CD4-positive, alpha-beta T cell treated with Interleukin-1 beta for 1 hour (primary cell): ENCODE measurements around the gene PRMT7.
A peak's percentile ranks its signal among the peaks of the same experiment; 100 is the strongest.

Experiments used
- DNase-seq, 2 donors: peaks; one replicate each; pipeline ENCODE4 v3.0.0-alpha.2; 2020 to 2022

PRMT7 gene

DNA sequence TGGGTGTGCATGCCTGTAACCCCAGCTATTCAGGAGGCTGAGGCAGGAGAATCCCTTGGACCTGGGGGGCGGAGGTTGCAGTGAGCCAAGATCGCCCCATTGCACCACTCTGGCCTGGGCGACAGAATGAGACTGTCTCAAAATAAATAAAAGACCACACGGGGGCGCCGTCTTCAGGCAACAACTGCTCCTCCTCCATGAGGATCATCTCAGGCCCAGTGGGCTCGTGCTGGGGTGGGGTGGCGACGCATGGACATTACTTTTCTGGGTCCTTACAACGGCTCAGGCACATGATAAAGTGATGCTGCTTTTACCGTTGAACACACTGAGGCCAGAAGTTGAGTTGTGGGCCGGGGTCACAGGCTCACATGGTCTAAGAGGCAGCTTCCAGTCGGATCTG is 56.2 kb downstream of the PRMT7 start:
- DNase-seq = peak; percentile 29 to 40

DNA sequence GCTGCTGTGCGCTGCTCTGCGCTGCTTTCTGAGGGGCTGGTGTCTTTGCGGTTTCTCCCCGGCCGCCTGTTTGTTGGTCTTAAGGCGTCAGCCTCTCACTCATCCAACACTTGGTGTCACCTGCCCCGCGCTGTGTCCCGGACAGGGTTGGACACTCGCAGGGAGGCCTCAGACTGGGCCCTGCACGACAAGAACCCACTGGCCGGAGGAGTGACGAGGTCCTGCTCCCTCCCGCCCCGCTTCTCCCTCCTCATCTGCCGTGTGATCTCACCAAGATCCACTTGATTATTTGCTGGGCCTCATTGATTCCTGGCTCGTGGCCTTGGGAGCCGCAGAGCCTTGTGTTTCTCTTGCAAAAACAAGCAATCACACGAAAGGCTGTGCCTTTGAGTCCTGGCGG is 56.6 kb downstream of the PRMT7 start:
- no peak for DNase-seq

DNA sequence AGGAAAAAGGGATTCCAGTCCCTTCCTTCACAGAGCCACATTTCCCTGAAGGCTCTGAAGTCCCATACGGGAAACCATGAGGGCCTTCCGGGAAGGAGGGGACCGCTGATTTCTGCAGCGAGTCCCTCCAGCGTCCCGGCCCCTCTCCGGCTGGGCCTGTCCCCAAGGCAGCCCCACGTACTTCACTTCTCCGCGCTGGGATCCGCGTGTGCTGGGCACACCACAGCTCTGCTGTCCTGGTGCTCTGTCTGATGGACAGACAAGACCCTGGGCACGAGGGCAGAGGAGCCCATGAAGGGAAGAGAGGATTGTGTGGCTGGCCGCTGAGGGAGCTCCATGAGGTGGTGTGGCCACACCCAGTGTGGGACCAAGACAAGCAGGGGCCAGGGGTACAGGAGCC is 57.1 kb downstream of the PRMT7 start:
- DNase-seq = no peak

DNA sequence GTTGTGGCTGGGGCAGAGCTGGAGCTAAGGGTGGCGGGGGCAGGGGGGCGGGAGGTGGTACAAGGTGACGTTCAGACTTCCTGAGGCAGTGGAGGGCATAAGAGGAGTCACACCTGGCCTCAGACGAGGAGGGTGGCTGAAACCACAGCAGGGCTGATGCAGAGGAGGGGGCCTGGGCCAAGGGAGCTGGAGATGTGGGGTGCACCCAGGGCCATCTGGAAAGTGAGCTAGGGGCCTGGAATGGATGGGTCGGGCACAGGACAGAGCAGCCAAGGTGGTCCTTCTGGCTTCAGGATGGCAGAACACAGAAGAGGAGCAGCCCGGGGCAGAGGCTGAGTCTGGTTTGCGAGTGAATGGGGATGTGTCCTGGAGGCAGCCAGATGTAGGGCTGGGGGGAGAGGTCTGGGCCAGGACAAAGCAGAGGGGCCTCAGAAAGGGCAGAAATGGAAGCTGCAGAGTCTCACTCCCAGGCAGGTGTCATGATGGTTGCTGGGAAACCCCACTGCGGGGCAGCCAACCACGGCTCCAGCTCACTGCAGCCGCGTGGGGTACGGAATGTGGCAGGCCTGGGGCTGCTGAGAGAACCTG is 57.6 kb downstream of the PRMT7 start:
- peak in 1 of 2 donors; percentile 8 for DNase-seq

DNA sequence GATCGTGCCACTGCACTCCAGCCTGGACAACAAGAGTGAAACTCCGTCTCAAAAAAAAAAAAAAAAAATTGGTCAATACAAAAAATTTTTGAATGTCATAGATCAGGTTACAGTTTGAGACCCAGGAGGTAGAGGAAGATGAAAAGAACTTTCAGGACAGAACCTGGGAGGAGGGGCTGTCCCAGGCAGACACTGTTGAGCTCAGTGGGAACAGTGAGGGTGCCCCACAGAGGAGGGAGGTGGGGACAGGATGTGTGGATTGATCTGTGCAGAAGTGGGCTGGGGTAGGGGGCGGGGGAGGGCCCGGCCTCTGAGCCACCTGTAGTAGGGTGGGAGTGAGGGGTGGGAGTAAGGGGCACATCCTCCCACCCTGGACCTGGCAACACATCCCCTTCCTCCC is 58.3 kb downstream of the PRMT7 start:
- DNase-seq = no peak

DNA sequence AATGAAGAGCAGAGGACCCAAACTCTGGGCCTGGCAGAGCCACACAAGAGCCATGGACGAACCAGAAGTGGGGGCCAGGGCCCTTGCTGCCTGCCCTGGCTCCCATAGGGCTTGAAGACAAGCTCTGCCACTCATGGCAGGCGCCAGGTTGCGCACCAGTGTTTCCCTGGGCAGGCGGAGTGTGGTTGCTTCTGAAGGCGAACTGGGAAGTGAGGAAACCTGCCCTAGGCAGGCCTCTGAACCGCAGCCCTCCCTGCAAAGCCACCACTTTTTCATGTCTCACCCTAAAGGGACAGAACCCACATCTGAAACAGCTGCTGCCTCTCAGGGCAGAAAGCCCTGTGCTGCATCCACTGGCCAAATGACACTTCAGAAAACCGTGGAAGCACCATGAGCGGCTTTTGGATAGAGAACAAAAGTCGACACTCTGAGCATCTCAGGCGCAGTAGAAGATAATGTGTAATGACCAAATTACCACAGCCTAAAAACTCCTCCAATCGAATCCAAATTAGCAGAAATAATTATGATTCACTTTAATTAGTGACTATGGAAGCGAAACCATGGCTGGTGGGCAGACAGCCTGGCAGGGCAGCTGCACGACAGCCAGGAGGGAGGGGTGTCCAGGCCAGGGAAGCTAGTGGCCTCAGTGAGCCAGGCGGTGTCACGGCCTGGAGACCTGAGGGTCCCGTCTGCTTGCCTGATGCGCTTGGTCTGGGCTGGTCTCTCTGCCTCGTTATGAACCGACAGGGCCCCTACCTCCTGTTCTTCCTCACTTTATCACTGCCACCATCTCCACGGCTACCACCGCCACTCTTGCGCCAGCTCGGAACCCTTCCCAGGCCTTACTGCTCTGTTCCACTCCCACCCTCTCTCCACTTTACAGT is 59.1 kb downstream of the PRMT7 start:
- peak; percentile 17 to 38 for DNase-seq

DNA sequence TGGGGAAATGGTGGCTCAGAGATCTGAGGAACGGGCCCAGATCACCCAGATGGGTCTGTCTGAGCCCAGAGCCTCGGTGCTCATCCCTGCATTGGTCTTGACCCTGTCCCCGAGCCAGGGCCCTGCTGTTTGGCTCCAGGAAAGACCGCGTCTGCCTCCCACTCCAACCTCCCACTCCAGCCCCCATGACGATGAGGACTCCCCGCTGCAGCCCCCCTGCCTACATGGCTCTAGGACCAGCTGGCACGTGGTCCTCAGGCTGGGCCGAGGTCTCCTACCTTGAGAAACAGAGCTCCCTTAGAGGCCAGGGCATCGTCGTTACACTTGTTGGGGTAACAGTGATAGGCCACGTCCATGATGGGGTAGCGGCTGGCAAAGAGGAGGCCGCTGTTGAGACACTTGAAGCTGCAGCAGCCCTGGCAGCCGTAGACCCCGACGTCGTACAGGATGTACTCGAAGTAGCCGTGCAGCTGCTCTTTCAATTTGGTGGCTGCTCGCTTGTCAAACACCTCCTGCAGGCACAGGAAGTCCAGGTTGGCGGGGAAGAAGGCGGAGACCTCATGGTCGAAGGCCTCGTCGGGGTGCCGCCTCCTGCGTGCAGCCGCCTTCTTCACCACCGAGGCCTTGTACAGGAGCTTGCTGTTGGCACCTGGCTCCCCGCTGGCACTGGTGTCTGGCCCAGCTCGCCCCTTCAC is 59.9 kb downstream of the PRMT7 start:
- peak; percentile 38 to 46 for DNase-seq

DNA sequence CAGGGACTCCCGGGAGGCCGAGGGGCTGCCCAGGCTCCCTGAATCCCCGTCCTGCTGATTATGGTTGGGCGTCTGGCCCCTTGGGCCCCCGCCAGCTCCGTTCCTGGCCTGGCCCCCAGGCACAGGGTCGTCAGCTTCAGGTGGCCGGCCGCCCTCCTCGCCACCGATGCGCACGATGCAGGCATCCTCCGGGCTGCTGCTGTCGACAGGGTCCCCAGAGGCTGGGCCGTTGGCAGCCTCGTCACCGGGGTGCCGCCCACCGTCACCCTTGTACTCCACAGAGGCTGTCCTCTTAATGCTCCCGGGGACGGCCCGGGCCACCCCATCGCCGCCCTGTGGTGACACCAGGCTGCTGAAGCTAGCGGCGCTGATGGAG is 60.4 kb downstream of the PRMT7 start:
- no peak for DNase-seq

DNA sequence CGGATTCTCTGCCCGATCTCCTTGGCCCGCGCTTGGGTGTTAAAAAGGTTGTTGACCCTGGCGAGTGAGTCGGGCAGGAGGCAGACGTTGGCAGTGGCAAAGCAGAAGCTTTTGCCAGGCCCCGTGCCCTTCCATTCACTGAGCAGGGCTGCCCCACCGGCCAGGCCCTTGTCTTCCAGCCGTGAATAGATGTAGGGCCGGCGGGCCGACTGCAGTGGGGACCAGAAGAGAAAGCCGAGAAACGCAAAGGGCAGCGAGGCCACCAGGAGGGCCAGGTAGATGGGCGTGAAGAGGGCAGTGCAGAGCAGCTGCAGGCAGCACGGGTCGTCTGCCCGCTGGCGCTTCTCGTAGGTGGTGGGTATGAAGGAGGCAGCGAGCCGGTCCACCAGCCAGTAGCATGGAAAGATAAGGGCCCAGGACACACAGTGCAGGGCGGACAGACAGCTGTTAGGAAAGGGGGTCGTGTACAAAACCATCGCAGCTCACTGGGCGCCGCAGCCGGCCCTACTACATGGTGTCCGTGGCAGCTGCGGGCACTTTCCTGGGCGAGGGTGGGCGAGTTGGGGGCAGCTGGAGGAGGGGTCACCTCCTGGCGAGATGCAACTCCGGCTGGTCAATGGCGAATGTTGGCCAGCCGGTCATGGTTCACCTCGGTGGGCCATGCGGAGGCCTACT is 61.0 kb downstream of the PRMT7 start:
- DNase-seq = no peak

DNA sequence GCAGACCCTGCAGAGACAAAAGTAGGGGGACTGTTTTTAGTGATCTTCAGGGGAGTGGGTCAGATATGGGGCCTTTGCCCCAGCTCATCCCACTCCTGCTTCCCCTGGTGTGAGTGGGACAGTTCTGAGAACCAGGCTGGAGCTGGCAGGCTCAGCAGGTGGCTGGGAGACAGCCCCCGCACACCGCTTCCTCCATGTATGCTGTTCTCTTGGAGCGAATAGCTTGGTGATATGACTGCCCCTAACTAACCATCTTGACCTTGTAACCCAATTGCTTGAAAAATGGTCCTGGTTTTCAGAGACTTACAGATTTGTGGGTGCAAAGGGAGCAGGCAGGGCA is 61.5 kb downstream of the PRMT7 start:
- DNase-seq = no peak

DNA sequence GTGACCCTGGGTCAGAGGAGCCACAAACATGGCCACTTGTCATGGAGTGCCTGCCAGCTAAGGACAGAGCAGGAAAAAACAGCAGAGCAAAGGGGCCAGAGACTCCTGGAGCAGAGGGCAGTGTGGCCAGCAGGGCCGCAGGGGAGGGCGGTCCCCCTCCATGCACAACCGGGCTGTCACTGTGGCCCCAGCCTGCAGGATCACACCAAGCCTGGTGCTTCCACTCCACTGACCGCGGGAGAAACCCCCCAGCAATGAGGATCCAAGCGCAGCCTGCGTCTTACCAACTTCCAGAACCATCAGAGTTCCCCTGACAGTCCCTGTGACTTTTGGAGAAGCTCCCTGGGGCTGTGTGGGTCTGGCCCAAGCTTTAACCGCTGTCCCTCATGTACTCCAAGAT is 62.0 kb downstream of the PRMT7 start:
- DNase-seq = no peak

DNA sequence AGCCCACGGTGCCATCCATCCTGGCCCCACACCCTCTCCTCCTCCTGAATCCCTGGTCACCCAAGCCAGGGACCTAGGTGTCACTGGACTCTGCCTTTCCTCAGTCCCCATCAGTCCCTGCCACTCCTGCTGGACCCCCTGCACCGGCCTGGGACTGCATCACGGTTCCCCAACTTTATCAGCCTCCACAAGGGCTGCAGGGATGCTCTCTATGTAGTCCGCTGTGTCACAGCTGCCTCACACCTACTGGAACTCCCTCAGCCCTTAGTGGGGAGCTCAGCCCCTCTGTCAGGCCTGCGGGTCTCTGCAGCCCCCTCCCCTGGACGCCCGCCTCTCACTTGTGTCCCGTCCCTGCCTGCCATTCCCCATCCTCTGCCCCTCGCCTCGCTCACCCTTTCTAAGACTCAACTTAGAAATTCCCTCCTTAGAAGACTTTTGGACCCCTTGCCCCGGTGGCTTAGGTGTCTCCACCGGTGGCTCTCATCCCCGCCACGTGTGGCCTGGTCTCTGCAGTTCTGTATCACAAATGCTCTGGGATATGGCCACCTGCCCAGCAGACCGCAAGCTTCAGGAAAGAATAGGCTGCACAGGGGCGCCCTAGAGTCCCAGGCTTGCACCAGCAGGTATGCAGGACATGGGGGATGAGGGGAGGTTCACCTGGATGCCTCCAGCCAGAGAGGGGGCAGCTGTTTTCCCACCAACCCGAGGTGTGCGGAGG is 62.9 kb downstream of the PRMT7 start:
- no peak for DNase-seq

DNA sequence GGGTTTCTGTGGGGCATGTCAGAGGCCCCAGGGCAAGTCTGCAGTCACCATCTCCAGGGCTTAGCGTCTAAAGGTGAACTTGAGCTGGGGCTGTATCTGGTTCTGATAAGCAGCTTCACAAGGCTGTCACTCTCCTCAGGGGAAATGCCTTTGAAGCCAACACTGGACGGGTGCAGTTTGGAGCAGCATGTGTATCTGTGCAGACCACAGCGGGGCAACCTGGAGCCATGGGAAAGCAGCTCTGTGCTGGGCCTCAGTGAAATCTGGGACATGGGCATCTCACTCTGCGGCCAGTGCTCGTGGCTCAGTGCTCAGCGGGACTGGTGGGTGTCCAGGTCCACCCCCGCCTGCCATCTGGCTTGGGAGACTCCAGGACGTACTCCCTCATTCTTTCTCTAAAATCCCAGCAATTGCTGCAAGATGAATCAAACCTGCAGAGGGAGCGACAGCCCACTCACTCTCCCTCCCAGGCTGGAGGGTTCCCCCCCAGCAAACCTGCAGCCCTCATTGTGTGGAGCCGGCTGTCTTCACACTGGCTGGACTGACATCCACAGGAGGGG is 63.5 kb downstream of the PRMT7 start:
- DNase-seq = no peak

DNA sequence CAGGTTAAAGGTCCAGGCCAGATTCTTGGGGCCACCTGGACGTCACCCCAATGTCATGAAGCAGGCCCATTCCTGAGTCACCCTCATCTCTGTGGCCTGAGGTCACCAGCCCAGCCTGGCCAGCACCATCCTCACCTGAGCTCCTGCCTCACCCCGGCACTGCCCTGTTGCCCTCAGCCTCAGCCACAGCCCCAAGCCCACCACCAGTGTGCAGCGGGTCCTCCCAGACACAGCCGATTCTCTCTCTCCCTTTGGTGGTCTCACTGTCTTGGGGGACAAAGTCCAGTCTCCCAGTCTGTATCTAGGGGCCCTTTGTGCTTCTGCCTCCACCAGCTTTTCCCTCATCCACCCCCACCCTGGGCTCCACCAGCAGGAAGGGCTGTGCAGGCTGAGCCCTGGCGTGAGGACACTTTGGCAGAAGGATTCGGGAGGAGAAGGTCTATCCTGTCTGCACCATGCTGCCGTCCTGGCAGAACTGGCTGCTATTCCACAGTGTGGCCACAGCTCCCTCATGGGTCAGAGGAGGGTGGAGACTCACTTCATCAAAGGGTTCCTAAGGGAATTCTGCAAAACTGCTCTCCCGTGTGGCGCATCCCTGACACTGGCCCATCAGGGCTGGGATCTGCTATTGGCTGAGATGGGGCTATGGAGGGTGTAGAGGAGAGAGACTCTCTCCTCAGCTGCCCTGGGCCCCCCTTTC is 64.3 kb downstream of the PRMT7 start:
- no peak for DNase-seq

DNA sequence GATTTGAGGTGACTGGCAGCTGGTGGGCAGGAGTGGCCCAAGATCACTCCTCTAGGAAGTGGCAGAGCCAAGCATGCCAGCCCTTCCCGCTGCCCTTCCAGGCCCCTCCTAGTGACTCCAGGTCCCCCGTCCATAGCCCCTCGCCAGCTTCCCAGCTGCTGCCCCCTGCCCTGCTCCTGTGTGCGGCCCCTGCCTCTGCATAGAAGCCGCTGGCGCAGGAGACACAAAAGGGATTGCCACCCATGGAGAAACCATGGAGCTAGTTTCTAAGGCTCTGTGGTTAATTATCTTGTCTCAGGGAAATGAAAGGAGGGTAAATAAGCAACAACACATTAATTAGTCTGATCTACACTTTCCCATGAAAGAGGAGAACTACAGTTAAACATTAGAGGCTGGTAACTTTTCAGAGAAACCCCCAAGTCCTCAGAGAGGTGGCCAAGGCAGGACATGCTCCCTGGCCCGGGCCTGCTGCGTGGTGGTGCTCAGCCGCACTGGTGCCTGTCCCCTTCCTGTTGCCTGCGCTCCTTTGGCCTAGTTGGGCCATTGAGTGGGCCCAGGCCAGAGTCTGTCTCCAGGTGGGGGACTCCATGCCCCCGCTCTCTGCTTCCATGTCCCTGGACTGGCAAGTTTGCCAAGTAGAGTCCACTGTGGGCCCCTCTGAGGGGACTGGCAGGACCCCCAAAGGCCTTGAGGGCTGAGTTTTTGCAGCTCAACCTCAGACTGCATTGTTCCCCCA is 65.2 kb downstream of the PRMT7 start:
- DNase-seq = no peak

DNA sequence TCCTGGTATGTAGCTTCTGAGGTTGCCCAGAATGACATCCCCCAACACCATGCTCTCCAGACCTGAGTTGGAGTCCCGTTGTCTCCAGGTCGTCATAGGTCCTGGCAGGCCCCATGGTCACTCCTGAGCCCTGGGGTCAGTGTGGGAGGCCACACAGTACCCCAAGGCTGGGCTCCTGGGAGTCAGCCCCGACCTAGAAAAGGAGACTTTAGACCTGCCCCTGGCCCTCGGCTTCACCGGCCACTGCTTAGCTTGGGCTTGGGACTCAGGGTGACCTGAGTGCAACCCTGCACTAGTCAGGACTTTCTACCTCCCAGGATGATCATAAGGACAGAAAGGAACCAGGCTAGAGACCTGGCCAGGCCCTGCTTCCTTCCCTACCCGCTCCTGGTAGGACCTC is 65.8 kb downstream of the PRMT7 start:
- no peak for DNase-seq

DNA sequence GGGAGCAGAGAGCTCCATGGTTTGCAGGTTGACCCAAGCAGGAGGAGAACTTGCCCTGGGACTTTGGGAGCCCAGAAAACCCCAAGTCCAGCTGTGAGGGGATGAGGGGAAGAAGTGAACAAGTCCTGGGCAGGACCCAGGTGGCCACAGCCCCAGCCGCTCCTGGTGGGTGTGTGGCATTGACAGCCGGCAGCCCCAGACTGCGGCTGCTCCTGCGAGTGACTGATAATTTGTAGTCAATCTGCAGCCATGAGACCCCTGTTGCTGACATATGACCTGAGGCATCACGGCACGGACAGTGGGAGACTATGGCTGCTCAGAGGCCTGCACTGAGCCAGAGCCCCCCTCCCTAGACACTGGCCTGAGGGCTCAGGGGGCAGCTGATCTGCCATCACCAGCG is 66.4 kb downstream of the PRMT7 start:
- no peak for DNase-seq

DNA sequence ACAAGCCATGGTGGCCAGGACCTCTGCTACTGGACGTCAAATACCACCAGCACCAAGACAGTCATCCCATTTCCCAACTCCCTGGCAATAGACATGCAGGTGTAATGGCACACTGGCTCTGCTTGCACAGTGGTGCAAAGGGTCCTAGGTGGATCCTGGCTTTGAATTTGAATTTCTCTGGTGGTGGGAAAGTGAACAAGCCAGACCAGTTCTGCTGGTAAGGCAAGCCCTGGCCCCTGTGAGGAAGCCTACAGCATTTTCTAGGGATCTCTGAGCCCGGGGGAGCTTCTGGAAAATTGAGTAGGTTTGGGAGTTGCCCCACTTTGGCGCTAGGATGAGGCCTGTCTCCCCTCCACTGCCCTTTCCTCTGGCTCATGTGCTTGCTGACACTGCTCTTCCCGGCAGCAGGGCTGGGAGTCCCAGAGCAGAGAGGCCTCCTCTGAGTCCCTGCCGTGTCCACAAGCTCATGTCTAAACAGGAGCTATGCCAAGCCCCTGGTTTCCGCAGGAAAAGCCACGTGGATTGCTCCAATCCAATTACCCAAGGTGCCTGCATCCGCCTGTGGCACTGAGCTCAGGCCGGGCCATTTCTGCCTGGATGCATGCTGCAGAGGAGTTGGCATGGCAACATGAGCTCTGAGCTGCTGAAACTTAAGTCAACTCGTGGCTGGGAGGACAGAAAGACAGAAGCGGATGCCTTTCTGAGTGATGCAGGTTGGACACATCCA is 67.0 kb downstream of the PRMT7 start:
- no peak for DNase-seq

DNA sequence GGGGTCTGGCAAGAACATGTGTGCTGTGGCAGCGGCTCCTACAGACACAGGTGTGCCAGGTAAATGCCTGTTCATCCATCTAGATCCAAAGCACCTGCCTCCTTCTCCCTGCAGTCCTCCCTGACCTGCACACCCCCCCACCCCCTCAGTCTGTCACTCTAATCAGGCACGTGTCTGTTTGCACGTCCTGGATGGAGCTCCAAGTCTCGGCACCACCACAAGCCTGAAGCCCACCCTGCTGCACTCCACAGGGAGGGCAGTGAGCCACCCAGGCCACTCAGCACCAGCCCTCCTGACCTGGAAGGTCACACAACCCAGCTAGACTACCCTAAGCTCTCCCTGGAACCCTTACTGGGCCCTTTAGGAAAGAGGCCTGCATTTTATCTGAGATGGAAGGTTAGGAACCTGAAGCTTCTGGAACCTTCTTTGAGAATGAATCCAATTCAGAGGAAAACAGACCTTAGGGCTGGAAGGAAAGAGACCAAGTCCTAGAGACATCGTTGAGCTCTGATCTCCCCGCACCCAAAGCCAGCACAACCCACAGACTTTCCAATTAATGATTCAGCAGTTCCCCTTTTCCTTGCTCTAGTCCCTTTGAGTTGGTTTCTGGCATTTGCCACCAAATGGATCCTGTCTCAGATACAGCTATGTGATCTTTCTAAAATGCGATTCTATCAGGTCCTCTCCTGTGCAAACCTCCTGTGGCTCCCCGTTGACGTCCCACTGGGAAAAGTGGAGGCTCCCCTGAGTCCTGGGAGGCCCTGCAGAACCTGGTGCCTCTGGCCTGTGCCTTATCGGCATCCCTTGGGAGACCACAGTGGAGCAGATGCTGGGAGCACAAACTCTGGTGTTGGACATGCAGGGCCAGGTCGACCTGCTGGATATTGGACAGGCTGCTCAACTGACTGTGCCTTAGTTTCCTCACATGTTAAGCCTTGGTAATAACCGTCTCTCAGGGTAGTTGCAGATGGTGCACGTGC is 67.9 kb downstream of the PRMT7 start:
- DNase-seq = no peak
